BE2C (cell line): ENCODE results near the gene WDR91.

Experiments
- DNase-seq: peaks from one replicate; pipeline ENCODE4 v3.0.0-alpha.2; 2020
- H3K27me3 ChIP-seq: fragments of 250-450 bp; sonication (Bioruptor Pico); 2 replicates; pipeline ENCODE4 v1.5.1; 2020; ENCODE audit warnings: mild to moderate bottlenecking
- H3K36me3 ChIP-seq: fragments of 250-450 bp; sonication (Bioruptor Pico); 2 replicates; pipeline ENCODE4 v1.5.1; 2020; ENCODE audit warnings: mild to moderate bottlenecking
- H3K4me1 ChIP-seq: fragments of 250-450 bp; sonication (Bioruptor Pico); 2 replicates; pipeline ENCODE4 v1.5.1; 2020
- H3K4me3 ChIP-seq: 2 replicates; pipeline ENCODE4 v1.5.1; 2011; ENCODE audit warnings: low read depth, low read length
- H3K9me3 ChIP-seq: fragments of 250-450 bp; sonication (Bioruptor Pico); 2 replicates; pipeline ENCODE4 v1.5.1; 2020
- CTCF ChIP-seq: IDR thresholded peaks from 2 replicates; pipeline ENCODE4 v1.5.1; 2012; ENCODE audit warnings: mild to moderate bottlenecking, low read depth, low read length

The WDR91 gene

GRCh38 chr7:135164357-135165061, 46.8 kb downstream of the WDR91 start:
- Histone ChIP-seq H3K4me3 (no peak overlapping the region), H3K9me3 (no peaks in the 10 kb centered on the region; the same call in 1 of the 2 replicates), H3K27me3 (no peaks in the 10 kb centered on the region), H3K4me1 (no peaks in the 10 kb centered on the region), H3K36me3 (peaks cover 44% of the 10 kb centered on the region)
- no peak for TF ChIP-seq CTCF
- no peak for DNase-seq

DNA sequence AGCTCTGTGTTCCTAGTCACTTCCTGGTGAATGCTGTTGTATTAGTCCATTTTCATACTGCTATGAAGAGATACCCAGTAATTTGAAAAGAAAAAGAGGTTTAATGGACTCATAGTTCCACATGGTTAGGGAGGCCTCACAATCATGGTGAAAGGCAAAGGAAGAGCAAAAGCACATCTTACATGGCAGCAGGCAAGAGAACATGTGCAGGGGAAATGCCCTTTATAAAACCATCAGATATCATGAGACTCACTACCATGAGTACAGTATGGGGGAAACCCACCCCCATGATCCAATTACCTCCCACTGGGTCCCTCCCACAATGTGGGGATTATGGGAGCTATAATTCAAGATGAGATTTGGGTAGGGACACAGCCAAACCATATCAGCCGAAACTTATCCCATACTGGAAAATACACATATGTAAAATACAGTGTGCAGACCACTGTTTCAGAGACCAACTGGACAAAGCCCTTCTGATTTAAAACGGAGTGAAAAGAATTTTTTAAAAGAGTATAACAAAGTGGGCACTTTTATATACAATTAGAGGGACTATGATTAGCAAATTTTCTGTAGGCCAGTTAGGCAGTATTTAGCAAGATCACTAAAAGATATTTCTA, 48.8 kb downstream of the WDR91 start:
- peaks cover 30% of the 10 kb centered on the region for H3K36me3 ChIP-seq
- H3K27me3 ChIP-seq = no peaks in the 10 kb centered on the region

DNA sequence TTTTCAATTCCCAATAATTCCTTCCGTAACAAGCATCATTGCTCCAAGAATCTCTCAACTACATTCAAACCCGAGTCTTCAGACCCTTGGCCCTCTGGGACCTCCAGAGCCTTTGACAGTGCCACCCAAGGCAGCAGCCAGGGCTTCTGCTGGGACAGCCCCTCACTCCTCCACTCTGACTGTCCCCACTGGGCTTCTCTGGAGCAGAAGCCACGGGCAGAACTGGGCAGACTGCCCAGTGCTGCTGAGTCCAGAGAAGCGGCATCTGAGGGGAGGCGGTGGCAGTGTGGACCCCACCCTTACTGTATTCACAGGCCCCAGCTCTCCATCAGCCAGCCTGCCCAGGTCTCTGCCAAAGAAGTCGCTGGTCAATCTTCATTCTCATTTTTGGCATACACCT, 49.7 kb downstream of the WDR91 start:
- DNase-seq = no peak
- H3K36me3 ChIP-seq = peaks cover 22% of the 10 kb centered on the region
- no peak overlapping the region for H3K4me3 ChIP-seq
- TF ChIP-seq CTCF = no peak
- peaks cover 11% of the 10 kb centered on the region for H3K9me3 ChIP-seq
- no peaks in the 10 kb centered on the region for H3K4me1 ChIP-seq
- no peaks in the 10 kb centered on the region for H3K27me3 ChIP-seq

More for the DNA sequence above, 48.8 kb downstream of the WDR91 start:
- DNase-seq = no peak
- H3K4me3 ChIP-seq = no peak overlapping the region
- H3K4me1 ChIP-seq = no peaks in the 10 kb centered on the region
- H3K9me3 ChIP-seq = peaks cover 6% of the 10 kb centered on the region
- TF ChIP-seq CTCF = no peak

GRCh38 chr7:135160858-135161653, 50.3 kb downstream of the WDR91 start:
- H3K4me3 ChIP-seq = no peak overlapping the region
- no peak for DNase-seq
- peak; percentile 5; the same call in 1 of the 2 replicates for TF ChIP-seq CTCF
- H3K4me1 ChIP-seq = no peaks in the 10 kb centered on the region
- H3K27me3 ChIP-seq = no peaks in the 10 kb centered on the region
- H3K9me3 ChIP-seq = peaks cover 13% of the 10 kb centered on the region
- peaks cover 17% of the 10 kb centered on the region for H3K36me3 ChIP-seq

DNA sequence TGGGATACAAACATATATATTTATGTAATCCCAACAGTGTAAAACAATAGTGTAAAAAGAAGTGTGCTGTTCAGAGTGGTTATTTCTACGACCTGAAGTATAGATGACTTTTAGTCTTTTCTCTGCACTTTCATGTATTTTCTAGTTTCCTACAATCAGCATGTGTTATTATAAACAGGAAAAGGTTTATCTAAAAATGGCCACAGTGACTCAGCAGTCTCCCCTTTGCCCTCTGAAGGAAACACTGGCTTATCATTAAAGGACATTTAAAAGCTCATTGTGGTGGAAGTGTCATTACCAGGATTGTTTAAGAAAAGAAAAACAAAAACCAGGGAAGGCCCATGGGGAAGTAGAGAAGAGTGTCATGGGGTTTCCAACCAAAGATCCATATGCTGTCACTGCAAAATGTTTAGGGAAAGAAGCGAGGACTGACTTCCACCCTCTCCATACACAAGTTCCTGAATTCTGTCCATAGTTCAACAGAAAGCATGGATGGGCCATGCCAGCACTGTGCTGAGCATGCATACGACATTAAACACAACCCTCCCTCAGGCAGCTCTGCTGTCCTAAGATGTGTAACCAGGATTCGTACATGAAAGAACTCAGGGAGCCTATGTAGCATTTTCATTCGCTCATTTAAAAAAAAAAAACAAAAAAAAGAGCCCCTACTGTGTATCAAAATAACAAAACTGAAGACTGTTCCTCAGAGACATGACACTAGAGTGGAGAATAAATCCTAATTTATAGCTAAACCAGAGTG, 51.0 kb downstream of the WDR91 start:
- H3K4me3 ChIP-seq = no peak overlapping the region
- no peak for TF ChIP-seq CTCF
- H3K4me1 ChIP-seq = no peaks in the 10 kb centered on the region
- no peaks in the 10 kb centered on the region for H3K27me3 ChIP-seq
- DNase-seq = no peak
- peaks cover 13% of the 10 kb centered on the region for H3K9me3 ChIP-seq
- H3K36me3 ChIP-seq = peaks cover 9% of the 10 kb centered on the region
